Hepatocyte (in vitro differentiated cells): ENCODE results near the gene TBC1D1. TPM values are rescaled to one million over a fixed set of nuclear protein-coding genes. Genes with fewer than 3 reads are reported as not detected.
A peak's percentile ranks its signal among the peaks of the same experiment; 100 is the strongest.

Experiments used
- DNase-seq: peaks from one replicate; pipeline ENCODE4 v3.0.0-alpha.2; 2016; ENCODE audit warnings: low spot score
- H2AFZ ChIP-seq: fragments of 200-600 bp; sonication (generic); 2 replicates; pipeline ENCODE4 v1.6.0; 2016; ENCODE audit warnings: antibody characterized with exemption, mild to moderate bottlenecking
- H3K27ac ChIP-seq: fragments of 200-600 bp; sonication (generic); 2 replicates; pipeline ENCODE4 v1.5.1; 2016; ENCODE audit warnings: mild to moderate bottlenecking
- H3K27me3 ChIP-seq: fragments of 200-600 bp; sonication (generic); 2 replicates; pipeline ENCODE4 v1.6.1; 2016
- H3K36me3 ChIP-seq: fragments of 200-600 bp; sonication (generic); replicated peaks from 2 replicates; pipeline ENCODE4 v1.5.1; 2016; ENCODE audit warnings: low read depth; ENCODE audit not compliant: insufficient read depth
- H3K4me1 ChIP-seq: fragments of 200-600 bp; sonication (generic); 2 replicates; pipeline ENCODE4 v1.5.1; 2016; ENCODE audit warnings: mild to moderate bottlenecking, moderate library complexity; ENCODE audit not compliant: insufficient read depth
- H3K4me2 ChIP-seq: fragments of 200-600 bp; sonication (generic); 2 replicates; pipeline ENCODE4 v1.6.0; 2016
- H3K4me3 ChIP-seq: fragments of 200-600 bp; sonication (generic); 2 replicates; pipeline ENCODE4 v1.5.1; 2016; ENCODE audit warnings: mild to moderate bottlenecking
- H3K79me2 ChIP-seq: fragments of 200-600 bp; sonication (generic); 2 replicates; pipeline ENCODE4 v1.6.0; 2017; ENCODE audit warnings: mild to moderate bottlenecking
- H3K9me2 ChIP-seq: fragments of 200-600 bp; sonication (generic); replicated peaks from 2 replicates; pipeline ENCODE4 v1.6.0; 2017; ENCODE audit warnings: mild to moderate bottlenecking; ENCODE audit not compliant: insufficient read depth
- H3K9me3 ChIP-seq: fragments of 200-600 bp; sonication (generic); 2 replicates; pipeline ENCODE4 v1.5.1; 2016; ENCODE audit warnings: low read depth, mild to moderate bottlenecking
- H4K20me1 ChIP-seq: fragments of 200-600 bp; sonication (generic); 2 replicates; pipeline ENCODE4 v1.6.0; 2016; ENCODE audit warnings: mild to moderate bottlenecking; ENCODE audit not compliant: insufficient read depth, poor library complexity, severe bottlenecking
- CTCF ChIP-seq: fragments of 200-600 bp; sonication (generic); IDR thresholded peaks from 2 replicates; pipeline ENCODE4 v1.5.1; 2016; ENCODE audit warnings: antibody characterized with exemption, mild to moderate bottlenecking; ENCODE audit not compliant: poor library complexity
- EZH2 ChIP-seq: fragments of 200-600 bp; sonication (generic); IDR thresholded peaks from 2 replicates; pipeline ENCODE4 v1.6.1; 2016; ENCODE audit warnings: antibody characterized with exemption, mild to moderate bottlenecking, borderline replicate concordance
- EZH2phosphoT487 ChIP-seq: fragments of 200-600 bp; sonication (generic); IDR thresholded peaks from one replicate; pipeline ENCODE4 v1.6.1; 2018; ENCODE audit warnings: antibody characterized with exemption, mild to moderate bottlenecking, low read depth, moderate library complexity; ENCODE audit not compliant: unreplicated experiment, severe bottlenecking
- WGBS: methylation state at CpG from one replicate; pipeline ENCODE4 v1.1.6; 2016; ENCODE audit warnings: low lambda C conversion rate; ENCODE audit errors: missing lambda C conversion rate; 5-methylcytosine and 5-hydroxymethylcytosine counted together
- polyA plus RNA-seq: library from polyadenylated mRNA; unstranded; fragments of >200 nt; fragmentation: Nextera tagmentation; extraction: Ambion mirVana; gene quantifications from 2 replicates; pipeline ENCODE4 v1.2.1, GENCODE V29; 2016
- total RNA-seq: library from RNA; depleted of rRNA; stranded (reverse); fragments of >200 nt; gene quantifications from 2 replicates; pipeline ENCODE4 v1.2.3, GENCODE V29; 2014

TBC1D1 gene
- total and polyA plus RNA-seq, 2 experiments from 2014 or later: 45.6 to 117 TPM

- TF ChIP-seq CTCF: no peak
- TF ChIP-seq EZH2: no peak
- no peak for TF ChIP-seq EZH2phosphoT487
- DNase-seq: no peak
- H3K9me2 ChIP-seq: no peaks in the 10 kb centered on the region
- H3K79me2 ChIP-seq: no peaks in the 10 kb centered on the region
- no peak overlapping the region for H2AFZ ChIP-seq
- H3K4me1 ChIP-seq: peaks cover 22% of the 10 kb centered on the region
- no peaks in the 10 kb centered on the region for H4K20me1 ChIP-seq
- H3K4me3 ChIP-seq: no peak overlapping the region
- no peaks in the 10 kb centered on the region for H3K27me3 ChIP-seq
- H3K36me3 ChIP-seq: no peaks in the 10 kb centered on the region
- no peaks in the 10 kb centered on the region for H3K9me3 ChIP-seq
- WGBS: 79% methylated on average over 7 of the region's 7 CpGs
- H3K4me2 ChIP-seq: no peak overlapping the region
- peak overlapping the region; percentile 6 for H3K27ac ChIP-seq
Measured at GRCh38 chr4:38094419-38094818, 203.5 kb downstream of the TBC1D1 start.

DNA sequence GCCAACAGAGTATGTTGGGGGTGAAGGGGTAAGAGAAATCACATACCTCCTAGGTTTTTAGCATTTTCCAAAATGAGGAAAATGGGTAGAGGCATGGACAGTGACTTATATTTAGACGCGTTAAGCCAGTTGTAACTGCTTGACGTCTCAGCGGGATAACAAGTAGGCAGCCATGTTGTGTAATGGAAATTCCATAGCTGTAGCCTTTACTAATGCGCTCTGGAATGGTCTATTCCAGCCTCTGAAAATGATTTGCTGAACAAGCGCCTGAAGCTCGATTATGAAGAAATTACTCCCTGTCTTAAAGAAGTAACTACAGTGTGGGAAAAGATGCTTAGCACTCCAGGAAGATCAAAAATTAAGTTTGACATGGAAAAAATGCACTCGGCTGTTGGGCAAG lies 204.8 kb downstream of the TBC1D1 start:
- TF ChIP-seq CTCF: no peak
- TF ChIP-seq EZH2phosphoT487: no peak
- no peak for TF ChIP-seq EZH2
- Histone ChIP-seq H3K9me2 (no peaks in the 10 kb centered on the region), H2AFZ (no peak overlapping the region), H3K36me3 (no peaks in the 10 kb centered on the region), H3K79me2 (no peaks in the 10 kb centered on the region), H3K9me3 (no peaks in the 10 kb centered on the region), H3K4me3 (no peak overlapping the region), H4K20me1 (no peaks in the 10 kb centered on the region), H3K4me2 (no peak overlapping the region), H3K4me1 (peaks cover 14% of the 10 kb centered on the region), H3K27me3 (no peaks in the 10 kb centered on the region), H3K27ac (no peak overlapping the region)
- DNase-seq: no peak
- WGBS: 96% methylated on average over 8 of the region's 8 CpGs

DNA sequence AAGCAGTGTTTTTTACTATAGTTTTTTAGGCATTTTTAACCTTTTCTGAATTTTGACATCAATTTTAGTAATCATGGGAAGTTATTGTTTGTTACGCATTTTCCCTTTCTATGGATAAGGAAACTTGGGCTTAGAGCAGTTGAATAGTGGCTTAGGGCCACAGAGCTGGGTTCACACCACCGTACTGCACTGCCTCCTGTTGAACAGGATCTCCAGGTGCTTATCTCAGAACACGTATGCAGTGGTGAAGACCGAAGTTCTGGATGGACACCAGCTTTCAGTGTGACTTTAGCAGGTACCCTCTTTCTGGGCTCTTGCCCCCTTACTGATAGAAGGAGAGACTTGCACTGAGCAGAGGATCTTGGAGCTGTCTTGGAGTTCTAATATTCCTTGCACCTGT lies 206.9 kb downstream of the TBC1D1 start:
- no peak for TF ChIP-seq EZH2phosphoT487
- no peak for TF ChIP-seq EZH2
- no peak for TF ChIP-seq CTCF
- 95% methylated on average over 4 of the region's 4 CpGs for WGBS
- no peaks in the 10 kb centered on the region for H3K36me3 ChIP-seq
- H3K27ac ChIP-seq: no peak overlapping the region
- no peak overlapping the region for H2AFZ ChIP-seq
- H3K79me2 ChIP-seq: no peaks in the 10 kb centered on the region
- no peaks in the 10 kb centered on the region for H3K9me3 ChIP-seq
- peaks cover 5% of the 10 kb centered on the region for H3K4me1 ChIP-seq
- DNase-seq: no peak
- H3K4me2 ChIP-seq: no peak overlapping the region
- no peaks in the 10 kb centered on the region for H3K27me3 ChIP-seq
- no peaks in the 10 kb centered on the region for H3K9me2 ChIP-seq
- no peaks in the 10 kb centered on the region for H4K20me1 ChIP-seq
- no peak overlapping the region for H3K4me3 ChIP-seq

- H3K79me2 ChIP-seq: no peaks in the 10 kb centered on the region
- peaks cover 5% of the 10 kb centered on the region for H3K4me1 ChIP-seq
- no peak overlapping the region for H3K4me2 ChIP-seq
- no peak for DNase-seq
- H3K27ac ChIP-seq: peak overlapping the region; percentile 39
- no peaks in the 10 kb centered on the region for H4K20me1 ChIP-seq
- 92% methylated on average over 4 of the region's 4 CpGs for WGBS
- H3K4me3 ChIP-seq: no peak overlapping the region
- TF ChIP-seq EZH2: no peak
- no peak for TF ChIP-seq EZH2phosphoT487
- no peaks in the 10 kb centered on the region for H3K36me3 ChIP-seq
- H2AFZ ChIP-seq: no peak overlapping the region
- H3K27me3 ChIP-seq: no peaks in the 10 kb centered on the region
- H3K9me3 ChIP-seq: no peaks in the 10 kb centered on the region
- no peaks in the 10 kb centered on the region for H3K9me2 ChIP-seq
Measured at GRCh38 chr4:38099020-38099600, 208.2 kb downstream of the TBC1D1 start.
